Superior temporal gyrus (tissue), 1 donor: Measurements from ENCODE around the gene SPTBN4.
"Not testable (repeated sequence)": the region's sequence is repeated elsewhere in the genome, so short reads cannot be mapped to it uniquely, and the experiment has no call there.

Experiments
- DNase-seq: peaks from one replicate; pipeline ENCODE4 v3.0.0-alpha.2; 2016; ENCODE audit errors: extremely low spot score

The SPTBN4 gene

DNA sequence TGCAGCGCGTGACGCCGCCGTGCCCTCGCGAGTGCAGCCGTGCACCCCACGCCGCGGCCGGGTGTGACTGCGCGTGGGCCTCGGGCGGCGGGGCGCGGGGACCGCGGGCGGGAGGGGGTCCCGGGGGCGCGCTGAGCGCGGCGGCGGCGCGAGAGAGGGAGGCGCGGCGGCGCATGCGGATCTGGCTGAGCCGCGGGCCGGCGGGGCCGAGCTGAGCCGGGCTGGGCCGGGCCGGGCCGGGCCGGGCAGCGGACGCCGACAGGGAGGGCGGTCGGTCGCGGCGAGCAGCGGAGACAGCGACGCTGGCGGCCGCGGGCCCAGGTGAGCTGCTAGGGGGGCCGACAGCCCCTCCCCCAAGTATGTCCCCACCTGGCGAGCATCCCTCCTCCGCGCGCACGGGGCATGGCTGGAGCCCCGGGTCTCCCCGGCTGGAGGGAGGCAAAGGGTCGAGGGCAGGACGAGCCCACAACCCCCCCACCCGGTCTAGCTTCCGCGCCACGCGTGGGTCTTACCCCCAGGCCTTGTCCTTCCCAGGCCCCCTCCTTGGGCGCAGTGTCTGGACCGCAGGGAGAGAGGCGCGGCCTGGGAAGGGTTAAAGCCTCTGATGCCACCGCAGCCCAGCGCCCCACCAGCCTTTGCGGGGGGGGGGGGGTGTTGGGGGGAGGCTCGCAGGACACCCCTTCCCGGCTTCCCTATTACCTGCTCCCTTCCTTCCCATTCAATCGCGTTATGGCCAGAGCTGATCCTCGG lies at the start of gene SPTBN4:
Gene SPTBN4, plus strand, starts transcription at position 17 of the 750 bp plus-strand sequence. CDS start 5,621 bp downstream, outside the sequence.
- no peak for DNase-seq

DNA sequence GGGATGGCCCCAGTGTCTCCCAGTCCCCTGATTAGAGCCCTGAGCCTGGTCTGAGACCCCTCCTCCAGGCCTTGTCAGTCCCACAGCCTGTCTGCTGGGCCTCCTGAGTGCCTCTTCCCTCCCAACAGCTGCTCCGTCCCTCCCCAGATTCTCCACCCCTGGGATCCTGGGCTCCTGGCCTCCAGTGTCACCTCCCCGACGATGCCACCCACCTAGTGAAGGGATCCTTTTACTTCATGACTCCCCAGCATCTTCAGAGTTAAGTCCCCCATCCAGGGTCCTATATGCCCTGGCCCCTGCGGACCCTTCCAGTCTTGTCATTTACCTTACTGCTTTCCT lies 49.2 kb upstream of the SPTBN4 start:
- no peak for DNase-seq

DNA sequence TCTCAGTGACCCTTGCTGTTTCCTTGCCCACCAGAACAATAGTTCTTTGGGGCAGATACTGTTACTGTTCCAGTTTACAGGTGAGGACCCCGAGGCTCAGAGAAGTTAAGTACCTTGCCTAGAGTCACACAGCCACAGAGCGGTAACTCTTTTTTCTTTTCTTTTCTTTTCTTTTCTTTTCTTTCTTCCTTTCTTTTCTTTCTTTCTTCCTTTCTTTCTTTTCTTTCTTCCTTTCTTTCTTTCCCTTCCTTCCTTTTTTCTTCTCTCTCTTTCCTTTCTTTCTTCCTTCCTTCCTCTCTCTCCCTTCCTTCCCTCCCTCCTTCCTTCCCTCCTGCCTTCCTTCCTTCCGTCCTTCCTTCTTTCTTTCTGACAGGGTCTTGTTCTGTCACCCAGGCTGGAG lies 48.8 kb upstream of the SPTBN4 start:
- DNase-seq = no peak

DNA sequence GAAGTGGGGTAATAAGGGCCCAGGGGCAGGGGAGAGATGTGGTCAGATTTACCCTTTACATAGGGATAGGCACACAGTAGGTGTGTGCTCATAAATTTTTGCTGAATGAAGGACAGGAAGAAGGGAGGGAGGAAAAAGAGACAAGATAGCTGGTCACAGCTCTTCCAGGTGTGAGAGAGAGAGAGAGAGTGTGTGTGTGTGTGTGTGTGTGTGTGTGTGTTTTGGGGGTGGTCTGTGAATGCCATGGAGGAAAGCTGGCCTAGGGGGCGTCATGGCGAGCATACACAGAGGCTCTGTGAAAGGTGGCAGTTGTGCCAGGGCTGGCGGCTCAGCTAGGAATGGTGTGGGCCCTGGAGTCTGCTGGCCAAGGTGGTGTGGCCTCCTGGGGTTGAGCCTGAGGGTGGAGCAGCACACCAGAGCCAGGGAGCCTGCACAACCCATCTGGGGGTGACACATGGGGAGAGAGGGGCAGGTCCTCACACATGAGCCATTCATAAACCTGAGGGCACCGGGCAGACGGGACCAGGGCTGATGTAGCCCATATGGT lies 47.7 kb upstream of the SPTBN4 start:
- DNase-seq = no peak

DNA sequence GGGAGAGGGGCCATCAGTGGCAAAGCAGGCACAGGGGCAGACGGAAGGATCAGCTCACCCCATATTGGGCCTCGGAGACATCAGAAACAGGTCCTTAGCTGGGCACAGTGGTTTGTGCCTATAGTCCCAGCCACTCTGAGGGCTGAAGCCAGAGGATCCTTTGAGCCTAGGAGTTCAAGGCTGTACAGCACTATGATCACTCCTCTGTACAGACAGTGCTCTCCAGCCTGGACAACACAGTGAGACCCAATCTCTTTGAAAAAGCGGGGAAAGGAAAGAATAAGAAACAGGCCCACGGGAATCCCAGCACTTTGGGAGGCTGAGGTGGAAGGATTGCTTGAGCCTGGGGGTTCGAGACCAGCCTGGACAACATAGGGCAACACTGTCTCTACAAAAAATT lies 47.0 kb upstream of the SPTBN4 start:
- no peak for DNase-seq

DNA sequence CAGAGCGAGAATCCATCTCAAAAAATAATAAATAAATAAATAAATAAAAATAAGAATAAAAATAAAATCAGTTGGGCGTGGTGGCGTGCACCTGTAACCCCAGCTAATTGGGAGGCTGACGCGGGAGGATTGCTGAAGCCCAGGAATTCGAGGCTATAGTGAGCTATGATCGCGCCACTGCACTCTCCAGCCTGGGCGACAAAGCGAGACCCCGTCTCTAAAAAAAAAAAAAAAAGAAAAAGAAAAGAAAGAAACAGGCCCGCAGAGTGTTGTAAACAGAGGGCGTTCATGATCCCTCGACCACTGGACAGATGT lies 46.4 kb upstream of the SPTBN4 start:
- DNase-seq = no peak

DNA sequence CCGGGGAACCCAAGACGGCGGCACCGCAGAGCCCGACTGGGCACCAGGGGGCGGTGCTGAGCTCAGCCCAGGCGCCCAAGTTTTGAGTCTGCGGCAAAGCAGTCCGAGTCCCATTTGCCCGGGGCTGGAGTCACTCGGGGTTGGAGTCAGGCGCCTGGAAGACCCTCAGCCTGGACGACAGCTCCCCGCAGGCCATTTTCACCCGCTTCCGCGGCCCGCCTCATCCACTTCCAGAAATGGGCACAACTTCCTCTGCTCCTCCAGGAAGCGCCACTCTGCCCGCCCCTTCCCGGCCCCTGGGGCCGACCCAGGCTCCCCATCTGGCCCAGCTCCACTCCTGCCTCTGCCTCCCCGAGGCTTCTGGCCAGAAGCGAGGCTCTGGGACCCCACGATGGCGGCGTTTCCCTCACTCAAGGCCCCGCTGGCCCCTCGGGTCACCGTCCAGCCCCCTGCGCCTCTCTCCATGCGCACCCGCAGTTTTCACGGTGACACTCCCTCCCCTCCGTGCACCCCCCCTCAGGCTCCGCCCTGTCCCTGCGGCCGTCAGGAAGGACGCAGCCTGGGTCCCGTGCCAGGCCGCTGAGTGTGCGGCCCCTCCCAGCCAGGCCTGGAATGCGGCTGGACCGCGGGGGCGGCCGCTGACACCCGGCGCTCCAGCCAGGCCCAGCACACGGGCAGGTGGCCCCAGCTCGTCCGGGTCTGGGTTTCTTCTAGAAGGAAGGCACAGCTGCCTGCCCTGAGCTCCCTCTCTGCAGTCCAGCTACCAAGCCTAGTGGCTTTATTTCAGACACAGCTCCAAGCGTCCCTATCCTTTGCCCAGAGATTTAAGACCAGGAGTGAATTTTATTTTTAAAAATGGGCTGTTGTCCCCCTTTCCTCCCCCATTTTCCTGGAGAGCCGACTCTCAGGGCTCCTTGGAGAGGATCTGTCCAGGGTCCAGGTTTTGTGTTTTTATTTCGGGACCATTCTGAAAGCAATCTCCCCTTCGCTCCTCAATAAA lies 45.7 kb upstream of the SPTBN4 start:
- DNase-seq = peak; percentile 85

DNA sequence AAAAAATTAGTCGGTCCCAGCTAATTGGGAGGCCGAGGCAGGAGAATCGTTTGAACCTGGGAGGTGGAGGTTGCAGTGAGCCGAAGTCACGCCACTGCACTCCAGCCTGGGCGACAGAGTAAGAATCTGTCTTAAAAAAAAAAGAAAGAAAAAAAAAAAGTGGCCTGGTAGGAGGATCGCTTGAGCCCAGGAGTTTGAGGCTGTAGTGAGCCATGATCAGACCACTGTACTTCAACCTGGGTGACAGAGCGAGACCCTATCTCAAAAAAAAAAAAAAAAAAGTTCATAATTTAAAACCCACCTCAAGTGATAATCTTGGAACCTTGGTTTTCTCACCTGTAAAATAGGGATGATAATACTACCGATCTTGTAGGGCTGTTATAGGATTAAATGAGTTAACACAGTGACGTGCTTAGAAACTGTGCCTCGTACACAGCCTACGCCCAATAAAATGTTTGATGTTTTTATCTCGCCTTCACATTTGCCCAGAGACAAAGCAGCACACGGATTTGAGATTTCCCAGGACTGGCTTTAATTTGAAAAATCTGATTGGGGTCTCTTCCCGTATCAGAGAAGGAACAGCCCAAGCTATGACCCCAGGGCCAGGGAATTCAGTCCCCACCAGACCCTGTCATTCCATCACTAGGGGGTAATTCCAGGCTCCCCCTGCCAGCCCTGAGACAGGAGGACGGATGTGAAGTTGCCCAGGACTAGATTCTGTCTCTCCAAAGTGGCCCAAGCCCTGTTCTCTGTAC lies 44.6 kb upstream of the SPTBN4 start:
- DNase-seq = no peak

DNA sequence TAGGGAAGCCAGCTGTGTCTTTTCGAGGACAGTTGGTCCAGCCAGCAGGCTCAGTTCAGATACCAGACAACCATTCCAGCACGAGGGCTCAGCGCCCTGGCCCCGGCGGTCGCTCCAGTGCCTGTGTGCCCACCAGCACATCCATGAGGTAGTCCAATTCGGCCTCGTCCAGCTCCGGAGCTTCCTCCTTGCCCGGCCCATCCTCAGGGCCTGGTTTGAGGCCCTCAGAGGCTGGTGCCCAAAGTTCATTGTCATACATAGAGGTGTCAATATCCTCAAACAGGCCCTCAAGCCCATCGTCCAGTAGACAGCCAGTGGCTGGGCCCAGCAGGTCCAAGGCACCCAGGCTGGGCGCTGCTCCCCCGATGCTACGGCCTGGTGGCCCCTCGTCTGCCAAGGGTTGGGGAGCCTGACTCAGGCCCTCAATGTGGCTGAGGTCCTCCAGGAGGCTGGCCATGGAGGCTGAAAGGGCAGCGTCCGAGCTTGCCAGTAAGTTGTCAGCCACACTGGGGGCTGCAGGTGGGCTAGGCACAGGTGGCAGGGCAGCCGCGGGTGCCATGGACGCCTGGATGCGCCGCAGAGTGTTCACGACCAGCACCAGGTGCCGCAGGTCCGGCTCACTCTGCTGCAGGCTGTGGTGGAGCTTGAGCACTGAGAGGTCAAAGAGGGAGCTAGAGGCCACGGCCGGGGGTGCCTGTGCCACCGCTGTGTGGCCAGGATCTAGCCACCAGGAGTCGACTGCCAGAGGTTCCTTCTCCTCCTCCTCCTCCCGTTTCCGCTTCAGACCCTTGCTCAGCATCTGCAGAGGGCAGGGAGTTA lies 43.8 kb upstream of the SPTBN4 start:
- no peak for DNase-seq

DNA sequence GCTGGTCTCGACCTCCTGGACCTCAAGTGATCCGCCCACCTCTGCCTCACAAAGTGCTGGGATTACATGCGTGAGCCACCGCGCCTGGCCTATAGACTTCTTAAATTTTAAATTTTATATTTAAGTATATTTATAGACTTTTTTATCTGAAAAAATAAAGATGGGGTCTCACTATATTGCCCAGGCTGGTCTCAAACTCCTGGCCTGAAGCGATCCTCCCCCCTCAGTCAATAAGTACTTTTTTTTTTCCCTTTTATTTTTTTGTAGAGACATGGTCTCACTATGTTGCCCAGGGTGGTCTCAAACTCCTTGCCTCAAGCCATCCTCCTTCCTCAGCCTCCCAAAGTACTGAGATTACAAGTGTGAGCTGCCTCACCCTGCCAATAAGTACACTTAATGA lies 42.9 kb upstream of the SPTBN4 start:
- no peak for DNase-seq

DNA sequence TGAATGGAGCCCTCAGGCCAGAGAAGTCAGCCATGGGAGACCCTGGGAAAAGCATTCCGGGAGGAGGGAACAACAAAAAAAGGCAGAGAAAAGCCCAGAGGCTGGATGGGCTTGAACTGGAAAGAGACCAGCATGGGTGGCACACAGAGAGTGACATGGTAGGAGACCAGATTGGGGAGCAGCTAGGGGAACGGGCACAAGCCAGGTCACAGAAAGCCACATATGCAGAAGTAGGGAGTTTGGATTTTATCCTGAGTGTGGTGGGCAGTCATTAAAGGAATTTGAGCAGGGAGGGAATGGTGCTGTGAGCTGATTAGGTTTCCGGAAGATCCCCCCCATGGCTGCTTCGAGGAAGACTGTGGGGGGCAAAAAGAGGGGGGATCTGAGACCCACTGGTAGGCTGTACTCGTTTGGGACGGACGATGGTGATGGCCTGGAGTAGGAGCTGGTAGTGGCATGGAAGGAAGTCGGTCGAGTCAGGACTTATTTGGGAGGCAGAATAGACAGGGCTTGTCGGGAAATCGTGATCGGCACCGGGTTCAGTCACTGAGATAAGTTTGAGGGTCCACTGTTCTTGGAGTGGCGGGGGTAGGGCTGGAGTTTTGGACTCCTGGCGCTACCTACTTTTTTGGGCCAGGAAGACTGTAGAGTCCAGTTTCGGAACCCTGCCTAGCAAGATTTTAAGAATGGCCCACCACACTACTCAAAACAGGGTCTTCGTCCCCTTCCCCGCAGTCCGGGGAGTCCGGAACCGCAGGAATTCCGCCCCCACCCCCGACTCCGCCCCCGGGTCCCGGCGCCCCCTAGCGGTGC lies 42.0 kb upstream of the SPTBN4 start:
- DNase-seq = peak; percentile 26

DNA sequence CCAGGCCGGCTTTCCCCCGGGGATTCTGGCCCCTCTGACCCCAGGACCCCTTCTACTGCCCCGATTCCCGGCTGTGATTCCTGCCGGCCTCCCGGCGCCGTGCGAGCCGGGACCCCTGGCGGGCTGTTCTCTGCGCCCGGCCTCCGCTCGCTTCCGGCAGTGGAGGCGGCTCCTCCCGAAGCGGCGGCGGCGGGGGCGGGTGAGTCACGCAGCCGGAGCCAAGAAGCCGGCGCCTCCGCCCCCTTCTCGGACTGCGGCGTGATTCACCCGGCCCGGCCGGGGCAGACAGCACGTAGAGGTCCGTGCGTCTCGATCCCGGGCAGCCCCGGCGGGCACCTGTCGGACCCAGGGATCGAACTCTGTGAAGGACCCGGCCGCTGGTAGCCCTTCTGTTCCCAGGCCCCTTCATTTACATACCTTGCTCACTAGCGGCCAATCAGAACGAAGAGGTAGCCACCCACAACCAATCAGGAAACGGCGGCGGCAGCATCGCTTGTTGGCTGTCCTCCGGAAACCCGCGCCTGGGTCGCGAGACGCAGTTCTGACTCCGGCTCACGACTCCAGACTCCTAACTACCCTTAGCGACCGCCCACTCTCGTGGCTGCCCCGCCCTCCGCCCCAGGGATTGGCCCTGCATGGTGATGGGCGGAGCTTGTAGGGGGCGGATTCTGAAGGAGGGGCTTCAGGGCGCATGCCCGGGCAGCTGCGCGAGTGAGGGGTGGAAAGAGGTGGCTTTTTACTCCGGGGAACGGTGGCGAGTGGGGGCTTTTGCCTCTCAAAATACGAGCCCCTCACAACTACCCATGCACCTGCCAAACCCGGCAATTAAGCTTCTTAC lies 41.1 kb upstream of the SPTBN4 start, which contains the start of gene SERTAD1:
Gene SERTAD1, minus strand, starts transcription at position 543 of the 838 bp plus-strand sequence. CDS start 2,446 bp downstream, outside the sequence.
- peak; percentile 100 for DNase-seq

DNA sequence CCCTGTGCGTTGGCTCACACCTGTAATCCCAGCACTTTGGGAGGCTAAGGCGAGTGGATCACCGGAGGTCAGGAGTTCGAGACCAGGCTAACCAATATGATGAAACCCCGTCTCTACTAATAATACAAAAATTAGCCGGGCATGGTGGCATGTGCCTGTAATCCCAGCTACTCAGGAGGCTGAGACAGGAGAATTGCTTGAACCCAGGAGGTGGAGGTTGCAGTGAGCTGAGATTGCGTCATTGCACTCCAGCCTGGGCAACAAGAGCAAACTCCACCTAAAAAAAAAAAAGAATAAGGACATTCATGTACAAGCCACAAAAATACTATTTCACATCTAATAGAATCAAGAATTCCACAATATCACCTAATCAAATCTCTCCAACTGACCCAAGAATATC lies 38.6 kb upstream of the SPTBN4 start:
- DNase-seq = not testable (repeated sequence)

DNA sequence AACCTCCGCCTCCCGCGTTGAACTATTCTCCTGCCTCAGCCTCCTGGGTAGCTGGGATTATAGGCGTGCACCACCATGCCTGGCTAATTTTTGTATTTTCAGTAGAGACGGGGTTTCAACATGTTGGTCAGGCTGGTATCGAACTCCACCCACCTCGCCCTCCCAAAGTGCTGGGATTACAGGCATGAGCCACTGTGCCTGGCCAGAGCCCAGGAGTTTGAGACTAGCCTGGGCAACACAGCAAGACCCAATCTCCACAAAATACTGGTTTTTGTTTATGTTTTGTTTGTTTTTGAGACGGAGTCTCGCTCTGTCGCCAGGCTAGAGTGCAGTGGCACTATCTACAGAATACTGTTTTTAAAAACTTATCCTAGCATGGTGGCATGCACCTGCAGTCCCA lies 36.6 kb upstream of the SPTBN4 start:
- not testable (repeated sequence) for DNase-seq

DNA sequence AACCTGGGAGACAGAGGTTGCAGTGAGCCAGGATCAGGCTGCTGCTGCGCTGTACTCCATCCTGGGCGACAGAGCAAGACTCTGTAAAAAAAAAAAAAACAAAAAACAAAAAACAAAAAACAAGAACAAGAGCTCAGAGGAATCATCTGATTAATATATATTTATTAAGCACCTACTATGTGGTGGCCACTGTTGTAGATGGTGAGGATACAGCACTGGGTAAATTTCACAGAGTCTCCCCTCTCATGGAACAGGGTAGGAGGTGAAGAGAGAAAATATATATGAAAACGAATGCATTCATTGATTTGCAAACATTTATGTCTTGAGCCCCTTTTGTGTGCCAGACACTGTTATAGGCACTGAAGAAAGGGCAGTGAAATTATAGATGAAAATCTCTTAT lies 35.1 kb upstream of the SPTBN4 start:
- DNase-seq = no peak

DNA sequence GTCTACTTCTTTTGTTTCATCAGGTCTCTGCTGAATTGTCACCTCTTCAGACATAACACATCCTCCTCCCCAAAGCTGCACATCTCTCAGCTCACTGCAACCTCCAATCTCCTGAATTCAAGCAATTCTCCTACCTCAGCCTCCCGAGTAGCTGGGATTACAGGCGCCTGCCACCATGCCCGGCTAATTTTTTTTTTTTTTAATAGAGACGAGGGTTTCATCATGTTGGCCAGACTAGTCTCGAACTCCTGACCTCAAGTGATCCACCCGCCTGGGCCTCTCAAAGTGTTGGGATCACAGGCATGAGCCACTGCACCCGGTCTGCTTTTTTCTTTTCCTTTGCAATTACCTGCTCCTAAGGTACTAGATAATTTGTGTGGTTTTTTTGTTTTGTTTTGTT lies 34.0 kb upstream of the SPTBN4 start:
- DNase-seq = not testable (repeated sequence)

DNA sequence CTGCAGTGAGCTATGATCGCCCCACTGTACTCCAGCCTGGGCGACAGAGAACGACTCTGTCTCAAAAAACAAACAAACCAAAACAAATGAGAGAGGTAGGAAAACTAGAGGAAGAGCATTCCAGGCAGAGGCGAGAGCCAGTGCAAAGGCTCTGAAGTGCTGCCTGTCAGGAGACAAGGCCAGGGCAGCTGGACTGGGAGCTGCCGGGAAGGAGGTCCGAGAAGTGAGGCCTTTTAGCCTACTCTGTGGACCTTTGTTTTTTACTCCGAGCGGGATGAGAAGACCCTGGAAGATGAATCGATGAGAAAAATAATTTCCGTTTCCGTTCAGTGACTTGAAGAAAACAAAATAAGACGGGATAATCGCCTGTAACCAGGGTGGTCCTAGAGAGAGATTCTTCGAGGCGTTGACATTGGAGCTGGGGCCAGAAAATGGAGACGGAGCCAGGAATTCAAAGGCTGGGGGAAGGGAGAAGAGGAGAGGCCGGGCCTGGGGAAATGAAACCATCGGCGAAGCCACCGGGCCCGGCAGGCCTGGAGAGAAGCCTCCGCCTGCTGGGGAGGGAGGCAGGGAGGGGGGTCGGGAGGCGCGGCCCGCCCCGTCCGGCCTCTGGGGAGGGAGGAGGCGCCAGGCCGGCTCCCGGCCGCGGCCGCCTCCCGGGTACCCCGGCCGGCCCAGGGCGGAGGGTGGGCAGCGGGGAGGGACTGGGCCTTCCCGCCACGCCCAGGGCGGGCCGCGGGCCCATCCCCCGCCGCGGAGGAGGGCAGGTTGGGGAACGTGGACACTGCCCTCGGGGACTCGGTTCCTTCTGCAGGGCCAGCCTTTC lies 33.2 kb upstream of the SPTBN4 start:
- peak; percentile 81 for DNase-seq

DNA sequence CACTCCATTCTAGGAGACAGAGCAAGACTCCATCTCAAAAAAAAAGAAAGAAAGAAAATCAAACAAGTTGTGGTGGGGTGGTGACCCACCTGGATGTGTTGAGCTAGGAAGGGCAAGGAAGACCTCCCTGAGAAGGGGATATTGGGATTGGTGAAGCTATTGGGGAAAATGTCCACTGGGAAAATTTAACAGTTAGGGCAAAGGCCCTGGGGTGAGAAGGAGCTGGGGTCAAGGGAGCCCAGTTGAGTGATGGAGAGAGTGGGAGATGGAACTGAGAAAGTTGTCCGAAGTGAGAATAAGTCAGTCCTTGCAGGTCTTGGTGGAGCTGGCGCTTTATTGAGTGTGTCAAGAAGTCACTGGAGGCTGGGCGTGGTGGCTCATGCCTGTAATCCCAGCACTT lies 28.5 kb upstream of the SPTBN4 start:
- no peak for DNase-seq
